HepG2 (cell line): ENCODE results near the gene ZNF169. TPM values are rescaled to one million over a fixed set of nuclear protein-coding genes. Genes with fewer than 3 reads are reported as not detected.

Experiments used
- ATAC-seq: fragments of 200-7000 bp; cut with Tn5 transposase; 3 replicates; pipeline ENCODE4 v1.9.1; 2020; ENCODE audit warnings: mild to moderate bottlenecking, moderate library complexity
- BruUV-seq: library from RNA; stranded (reverse); fragments of 400-500 nt; replicated peaks from 2 replicates; lab custom pipeline; 2021; lab: Mats Ljungman, UMichigan
- CTCF ChIA-PET: fragments of 300-600 bp; formaldehyde crosslinking; extraction: SDS; loops from one replicate; lab custom pipeline; 2021; ENCODE audit warnings: low total read pairs, inconsistent platforms, low intra/inter-chr PET ratio; lab: Yijun Ruan, JAX
- POLR2A ChIA-PET: fragments of 350-600 bp; sonication (Branson Sonifier 250); formaldehyde crosslinking; loops from one replicate; lab custom pipeline; 2020; ENCODE audit warnings: antibody characterized with exemption, inconsistent platforms; lab: Yijun Ruan, JAX
- DNase-seq: peaks from one replicate; pipeline ENCODE4 v3.0.0-alpha.2; 2015; ENCODE audit warnings: low spot score
- FAIRE-seq: peaks from 3 replicates; lab custom pipeline; 2011; peaks lifted over from hg19 to GRCh38; lab: Jason Lieb, UNC
- H2AFZ ChIP-seq: one replicate; pipeline ENCODE4 v1.6.1; 2011; ENCODE audit warnings: low read length, inconsistent platforms
- H3K27ac ChIP-seq: fragments of 300-600 bp; 3 replicates; pipeline ENCODE4 v1.8.0; 2011; ENCODE audit warnings: mixed run types, mild to moderate bottlenecking, mixed read lengths, low read length, inconsistent platforms; ENCODE audit not compliant: insufficient read depth; ENCODE audit errors: extremely low read length
- H3K27me3 ChIP-seq, 2 experiments: fragments of 200-600 bp in 1 of 2; 2 replicates in 1 of 2; 3 replicates in 1 of 2; pipeline versions ENCODE4 v1.6.0 to v1.8.0; 2011; ENCODE audit warnings: low read length in 2 of 2, mild to moderate bottlenecking in 2 of 2, moderate library complexity in 2 of 2, inconsistent platforms in 1 of 2; ENCODE audit not compliant: insufficient read depth in 2 of 2, control insufficient read depth in 1 of 2
- H3K36me3 ChIP-seq, 2 experiments: fragments of 200-600 bp in 1 of 2; replicated peaks in 1 of 2; 2 replicates in 1 of 2; 3 replicates in 1 of 2; pipeline versions ENCODE4 v1.5.1 to v1.8.0; 2011; ENCODE audit warnings: low read length in 2 of 2, inconsistent platforms in 1 of 2; ENCODE audit not compliant: insufficient read depth in 2 of 2, control insufficient read depth in 1 of 2
- H3K4me1 ChIP-seq: 2 replicates; pipeline ENCODE4 v1.5.1; 2012; ENCODE audit warnings: low read length, inconsistent platforms; ENCODE audit not compliant: insufficient read depth
- H3K4me2 ChIP-seq: 2 replicates; pipeline ENCODE4 v1.6.0; 2011; ENCODE audit warnings: low read depth, low read length, inconsistent platforms
- H3K4me3 ChIP-seq, 3 experiments: fragments of 200-600 bp in 1 of 3; sonication (generic), shearing (Covaris generic) in 1 of 3; replicated peaks in 1 of 3; 2 replicates each; pipeline ENCODE4 v1.5.1; 2011 to 2016; ENCODE audit warnings: low read length in 3 of 3, inconsistent platforms in 2 of 3, low read depth in 2 of 3, mild to moderate bottlenecking in 2 of 3, control low read depth in 1 of 3, mixed read lengths in 1 of 3; ENCODE audit not compliant: insufficient read depth in 1 of 3
- H3K79me2 ChIP-seq: one replicate; pipeline ENCODE4 v1.6.1; 2011; ENCODE audit warnings: low read length, inconsistent platforms; ENCODE audit not compliant: insufficient read depth
- H3K9ac ChIP-seq: 2 replicates; pipeline ENCODE4 v1.6.0; 2011; ENCODE audit warnings: mild to moderate bottlenecking, low read depth, low read length, inconsistent platforms; ENCODE audit not compliant: insufficient read depth
- H3K9me3 ChIP-seq: 2 replicates; pipeline ENCODE4 v1.5.1; 2012; ENCODE audit warnings: mild to moderate bottlenecking, low read length
- H4K20me1 ChIP-seq: 2 replicates; pipeline ENCODE4 v1.6.0; 2011; ENCODE audit warnings: inconsistent platforms, mild to moderate bottlenecking, low read length, moderate library complexity; ENCODE audit not compliant: insufficient read depth
- IRF2 ChIP-seq: IDR thresholded peaks from 2 replicates; pipeline ENCODE4 v1.6.1; 2018; ENCODE audit warnings: missing genetic modification reagents, missing compliant biosample characterization
- ISL2 ChIP-seq: sonication (generic); formaldehyde crosslinking; IDR thresholded peaks from 2 replicates; pipeline ENCODE4 v1.5.0; 2020; ENCODE audit warnings: missing genetic modification reagents
- KAT7 ChIP-seq: IDR thresholded peaks from 2 replicates; pipeline ENCODE4 v1.6.1; 2018; ENCODE audit warnings: borderline replicate concordance, missing compliant biosample characterization
- RFX1 ChIP-seq: fragments of 450-650 bp; IDR thresholded peaks from 2 replicates; pipeline ENCODE4 v1.6.1; 2017
- RFX5 ChIP-seq: IDR thresholded peaks from 2 replicates; pipeline ENCODE4 v1.6.1; 2011; ENCODE audit warnings: low read depth, low read length, improper control_type of control experiment
- SNAPC5 ChIP-seq: sonication (generic); formaldehyde crosslinking; IDR thresholded peaks from 2 replicates; pipeline ENCODE4 v1.8.1; 2023; ENCODE audit warnings: mild to moderate bottlenecking, missing genetic modification reagents, borderline replicate concordance
- TBX3 ChIP-seq: fragments of 450-650 bp; IDR thresholded peaks from 2 replicates; pipeline ENCODE4 v1.6.1; 2017; ENCODE audit warnings: antibody characterized with exemption, mild to moderate bottlenecking, inconsistent platforms, borderline replicate concordance
- XRCC5 ChIP-seq: fragments of 200-400 bp; formaldehyde crosslinking; optimal IDR thresholded peaks from 2 replicates; pipeline ENCODE3; 2017; ENCODE audit warnings: mild to moderate bottlenecking, low read length
- ZBTB46 ChIP-seq: sonication (generic); formaldehyde crosslinking; IDR thresholded peaks from 2 replicates; pipeline ENCODE4 v1.4.0; 2020; ENCODE audit warnings: mild to moderate bottlenecking, missing genetic modification reagents, borderline replicate concordance
- ZNF274 ChIP-seq: sonication (generic); formaldehyde crosslinking; IDR thresholded peaks from 2 replicates; pipeline ENCODE4 v1.5.1; 2020; ENCODE audit warnings: mild to moderate bottlenecking, missing genetic modification reagents
- ZNF451 ChIP-seq: sonication (generic); formaldehyde crosslinking; IDR thresholded peaks from 2 replicates; pipeline ENCODE4 v1.5.0; 2020; ENCODE audit warnings: mild to moderate bottlenecking, missing genetic modification reagents
- ZNF674 ChIP-seq: sonication (generic); formaldehyde crosslinking; IDR thresholded peaks from 2 replicates; pipeline ENCODE4 v1.5.0; 2020; ENCODE audit warnings: low read depth, mild to moderate bottlenecking, missing genetic modification reagents
- WGBS: methylation state at CpG from one replicate; pipeline ENCODE4 v1.1.6; 2017; ENCODE audit warnings: low lambda C conversion rate; 5-methylcytosine and 5-hydroxymethylcytosine counted together
- in situ Hi-C: cut with HindIII; loops from 2 replicates; pipeline ENCODE4 v1.10.0; 2017; ENCODE audit warnings: low pct_unique_long_range_greater_than_20kb; ENCODE audit not compliant: extremely low pct_ligation_motif_present
- intact Hi-C: fragments of 100-400 bp; cut with micrococcal nuclease; formaldehyde crosslinking; loops from one replicate; pipeline ENCODE4 v1.10.0; 2022; ENCODE audit not compliant: unreplicated experiment
- polyA plus RNA-seq, 8 experiments: library from polyadenylated mRNA; depleted of rRNA in 3 of 8; stranded (reverse) in 7 of 8; unstranded in 1 of 8; fragments of >200 nt; fragmentation: Illumina TruSeq in 4 of 8; extraction: Trizol in 4 of 8; gene quantifications; 2 replicates each; pipeline versions ENCODE4 v1.2.1 to v1.2.3, GENCODE V29; 2011 to 2016; ENCODE audit warnings: low read depth in 4 of 8, missing spikeins in 1 of 8, mixed read lengths in 1 of 8; ENCODE audit not compliant: insufficient read depth in 1 of 8
- total RNA-seq, 5 experiments: library from RNA; depleted of rRNA; stranded (reverse); fragments of >200 nt; fragmentation: Illumina TruSeq; extraction: Trizol; gene quantifications; 2 replicates each; pipeline ENCODE4 v1.2.3, GENCODE V29; 2016; ENCODE audit warnings: low read depth in 1 of 5
- TF ChIP-seq, protein P1 (sequence below): sonication (generic); formaldehyde crosslinking; IDR thresholded peaks from 2 replicates; pipeline ENCODE4 v1.9.0; 2022; ENCODE audit warnings: missing genetic modification reagents, mild to moderate bottlenecking, borderline replicate concordance
- TF ChIP-seq, protein P2 (sequence below): sonication (generic); formaldehyde crosslinking; IDR thresholded peaks from 2 replicates; pipeline ENCODE4 v1.8.0; 2022; ENCODE audit warnings: mild to moderate bottlenecking, missing genetic modification reagents, borderline replicate concordance

Gene ZNF169
- total and polyA plus RNA-seq, 2 of the 13 experiments (the other 11 are each of a cell fraction or from before 2014, with no cell fraction given), result 2.1 to 6.3 TPM

DNA sequence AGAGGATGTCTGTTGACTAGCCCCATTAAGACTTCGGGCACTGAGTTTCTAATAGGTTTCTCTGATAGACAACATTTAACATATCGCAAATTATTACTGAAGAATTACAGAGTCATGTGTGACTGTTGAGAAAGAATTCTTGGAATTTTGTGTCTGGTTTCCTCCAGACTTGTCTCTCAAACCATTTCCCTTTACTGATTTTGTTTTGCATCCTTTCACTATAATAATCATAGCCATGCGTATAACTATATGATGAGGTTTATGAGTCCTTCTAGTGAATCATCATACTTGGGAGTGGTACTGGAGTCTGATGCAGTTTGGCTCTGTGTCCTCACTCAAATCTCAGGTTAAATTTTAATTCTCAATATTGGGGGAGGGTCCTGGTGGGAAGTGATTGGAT is 27.0 kb downstream of the ZNF169 start:
- 96% methylated on average over 3 of the region's 3 CpGs for WGBS
- no peak overlapping the region for H3K4me2 ChIP-seq
- H3K27ac ChIP-seq, result no peak overlapping the region
- in situ Hi-C loops (no loop called here), intact Hi-C loops (no loop called here)
- peaks cover under 1% of the 10 kb centered on the region; the same call in 1 of the 2 replicates for H3K9me3 ChIP-seq
- ChIA-PET POLR2A (no interaction called here), CTCF (no interaction called here)
- no peaks in the 10 kb centered on the region for H3K27me3 ChIP-seq
- H3K79me2 ChIP-seq, result no peaks in the 10 kb centered on the region
- TF ChIP-seq RFX1 (no peak), ZBTB46 (CRISPR knock-in tag) (no peak)
- DNase-seq, result no peak
- peaks cover 0 to 6% of the 10 kb centered on the region in 2 experiments; a peak in 2 of 5 replicates for H3K36me3 ChIP-seq
- H4K20me1 ChIP-seq, result no peaks in the 10 kb centered on the region
- H3K4me3 ChIP-seq, result no peak overlapping the region
- H3K4me1 ChIP-seq, result no peaks in the 10 kb centered on the region
- no peak overlapping the region for H3K9ac ChIP-seq
- no TSS peak for BruUV-seq
- ATAC-seq, result no peak
- H2AFZ ChIP-seq, result no peak overlapping the region
- no peak for FAIRE-seq

- no peak overlapping the region for H3K4me3 ChIP-seq
- no peaks in the 10 kb centered on the region for H3K27me3 ChIP-seq
- WGBS, result 97% methylated on average over 7 of the region's 7 CpGs
- FAIRE-seq (no peak), ATAC-seq (no peak), DNase-seq (no peak)
- H3K36me3 ChIP-seq, result peaks cover 1 to 9% of the 10 kb centered on the region in 2 experiments; a peak in 3 of 5 replicates
- BruUV-seq, result no TSS peak
- H3K4me2 ChIP-seq, result no peak overlapping the region
- no peak overlapping the region for H3K27ac ChIP-seq
- ChIA-PET CTCF (no interaction called here), POLR2A (no interaction called here)
- no peaks in the 10 kb centered on the region for H3K4me1 ChIP-seq
- no peaks in the 10 kb centered on the region for H4K20me1 ChIP-seq
- intact Hi-C loops, result no loop called here
- in situ Hi-C loops, result no loop called here
- H2AFZ ChIP-seq, result no peak overlapping the region
- no peaks in the 10 kb centered on the region for H3K79me2 ChIP-seq
- H3K9me3 ChIP-seq, result peaks cover 5% of the 10 kb centered on the region; the same call in 1 of the 2 replicates
- no peak overlapping the region for H3K9ac ChIP-seq
- TF ChIP-seq KAT7 (no peak), SNAPC5 (CRISPR knock-in tag) (no peak), ISL2 (no peak), ZNF674 (no peak), ZNF274 (CRISPR knock-in tag) (no peak), XRCC5 (no peak), ZNF451 (no peak), TBX3 (no peak), RFX5 (no peak), IRF2 (CRISPR knock-in tag) (no peak)
- TF ChIP-seq, protein P1, sequence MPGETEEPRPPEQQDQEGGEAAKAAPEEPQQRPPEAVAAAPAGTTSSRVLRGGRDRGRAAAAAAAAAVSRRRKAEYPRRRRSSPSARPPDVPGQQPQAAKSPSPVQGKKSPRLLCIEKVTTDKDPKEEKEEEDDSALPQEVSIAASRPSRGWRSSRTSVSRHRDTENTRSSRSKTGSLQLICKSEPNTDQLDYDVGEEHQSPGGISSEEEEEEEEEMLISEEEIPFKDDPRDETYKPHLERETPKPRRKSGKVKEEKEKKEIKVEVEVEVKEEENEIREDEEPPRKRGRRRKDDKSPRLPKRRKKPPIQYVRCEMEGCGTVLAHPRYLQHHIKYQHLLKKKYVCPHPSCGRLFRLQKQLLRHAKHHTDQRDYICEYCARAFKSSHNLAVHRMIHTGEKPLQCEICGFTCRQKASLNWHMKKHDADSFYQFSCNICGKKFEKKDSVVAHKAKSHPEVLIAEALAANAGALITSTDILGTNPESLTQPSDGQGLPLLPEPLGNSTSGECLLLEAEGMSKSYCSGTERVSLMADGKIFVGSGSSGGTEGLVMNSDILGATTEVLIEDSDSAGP (CRISPR knock-in tag), result no peak
- TF ChIP-seq, protein P2, sequence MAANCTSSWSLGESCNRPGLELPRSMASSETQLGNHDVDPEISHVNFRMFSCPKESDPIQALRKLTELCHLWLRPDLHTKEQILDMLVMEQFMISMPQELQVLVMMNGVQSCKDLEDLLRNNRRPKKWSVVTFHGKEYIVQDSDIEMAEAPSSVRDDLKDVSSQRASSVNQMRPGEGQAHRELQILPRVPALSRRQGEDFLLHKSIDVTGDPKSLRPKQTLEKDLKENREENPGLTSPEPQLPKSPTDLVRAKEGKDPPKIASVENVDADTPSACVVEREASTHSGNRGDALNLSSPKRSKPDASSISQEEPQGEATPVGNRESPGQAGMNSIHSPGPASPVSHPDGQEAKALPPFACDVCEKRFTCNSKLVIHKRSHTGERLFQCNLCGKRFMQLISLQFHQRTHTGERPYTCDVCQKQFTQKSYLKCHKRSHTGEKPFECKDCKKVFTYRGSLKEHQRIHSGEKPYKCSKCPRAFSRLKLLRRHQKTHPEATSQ (CRISPR knock-in tag), result no peak
Measured at GRCh38 chr9:94287877-94288513, 28.9 kb downstream of the ZNF169 start.
